H1 (cell line): Measurements from ENCODE around the gene ATG4D. TPM values are rescaled to one million over a fixed set of nuclear protein-coding genes. Genes with fewer than 3 reads are reported as not detected.

ENCODE experiments used
- CTCF ChIA-PET: fragments of 300-600 bp; sonication (Branson Sonifier 250); formaldehyde crosslinking; loops from one replicate; lab custom pipeline; 2021; ENCODE audit not compliant: partially characterized antibody; lab: Charles Lee
- POLR2A ChIA-PET: fragments of 300-600 bp; sonication (Branson Sonifier 250); formaldehyde crosslinking; loops from one replicate; lab custom pipeline; 2021; ENCODE audit warnings: inconsistent platforms; ENCODE audit not compliant: partially characterized antibody; lab: Charles Lee
- DNase-seq, 2 experiments: peaks; one replicate each; pipeline versions ENCODE4 v3.0.0 to v3.0.0-alpha.2; 2010 to 2022; ENCODE audit warnings: low spot score in 2 of 2, low read depth in 1 of 2, mixed read lengths in 1 of 2
- FAIRE-seq: peaks from 2 replicates; lab custom pipeline; 2011; peaks lifted over from hg19 to GRCh38; lab: Jason Lieb, UNC
- H2AFZ ChIP-seq: 2 replicates; pipeline ENCODE4 v1.8.1; 2012; ENCODE audit warnings: low read length, inconsistent platforms
- H2AK5ac ChIP-seq: 2 replicates; pipeline ENCODE4 v1.6.1; 2013; ENCODE audit warnings: low read depth, low read length
- H2BK120ac ChIP-seq: replicated peaks from 2 replicates; pipeline ENCODE3; 2013; ENCODE audit warnings: low read depth, low read length, inconsistent platforms
- H2BK12ac ChIP-seq: 2 replicates; pipeline ENCODE4 v1.6.1; 2013; ENCODE audit warnings: low read depth, low read length
- H2BK15ac ChIP-seq: 2 replicates; pipeline ENCODE4 v1.6.1; 2013; ENCODE audit warnings: low read length
- H2BK20ac ChIP-seq: 2 replicates; pipeline ENCODE4 v1.6.1; 2013; ENCODE audit warnings: low read length
- H2BK5ac ChIP-seq: 2 replicates; pipeline ENCODE4 v1.6.1; 2013; ENCODE audit warnings: low read depth, low read length
- H3K14ac ChIP-seq: 2 replicates; pipeline ENCODE4 v1.6.1; 2013; ENCODE audit warnings: inconsistent platforms; ENCODE audit not compliant: insufficient read length
- H3K18ac ChIP-seq: 2 replicates; pipeline ENCODE4 v1.6.1; 2013; ENCODE audit warnings: low read length; ENCODE audit errors: extremely low read depth
- H3K23ac ChIP-seq: 2 replicates; pipeline ENCODE4 v1.6.1; 2013; ENCODE audit warnings: inconsistent platforms; ENCODE audit not compliant: insufficient read length
- H3K23me2 ChIP-seq: 2 replicates; pipeline ENCODE4 v1.6.1; 2013; ENCODE audit warnings: low read depth, low read length
- H3K27ac ChIP-seq: 2 replicates; pipeline ENCODE4 v1.6.1; 2011; ENCODE audit warnings: low read depth, low read length, inconsistent platforms
- H3K27me3 ChIP-seq, 4 experiments: replicated peaks in 1 of 4; 1 replicate in 1 of 4; 2 replicates in 3 of 4; pipeline versions ENCODE4 v1.6.1 to v1.8.1; 2011 to 2013; ENCODE audit warnings: low read length in 3 of 4, mild to moderate bottlenecking in 3 of 4, inconsistent platforms in 2 of 4, mixed read lengths in 2 of 4, moderate library complexity in 1 of 4; ENCODE audit not compliant: control insufficient read depth in 3 of 4, insufficient read depth in 3 of 4; ENCODE audit errors: extremely low read depth in 1 of 4
- H3K36me3 ChIP-seq, 4 experiments: 2 replicates each; pipeline versions ENCODE4 v1.6.1 to v1.8.1; 2011 to 2013; ENCODE audit warnings: mild to moderate bottlenecking in 4 of 4, low read length in 3 of 4, moderate library complexity in 2 of 4, control low read depth in 1 of 4, inconsistent platforms in 1 of 4; ENCODE audit not compliant: insufficient read depth in 4 of 4, control insufficient read depth in 2 of 4
- H3K4ac ChIP-seq: replicated peaks from 2 replicates; pipeline ENCODE3; 2013; ENCODE audit warnings: low read length, low read depth, mixed read lengths, inconsistent platforms; ENCODE audit not compliant: insufficient read length
- H3K4me1 ChIP-seq, 4 experiments: replicated peaks in 1 of 4; 1 replicate in 1 of 4; 2 replicates in 3 of 4; pipeline versions ENCODE4 v1.6.1 to v1.8.1; 2011 to 2013; ENCODE audit warnings: low read length in 3 of 4, inconsistent platforms in 2 of 4, mixed read lengths in 1 of 4; ENCODE audit not compliant: insufficient read depth in 4 of 4, control insufficient read depth in 3 of 4
- H3K4me2 ChIP-seq, 2 experiments: 2 replicates each; pipeline versions ENCODE4 v1.6.1 to v1.8.1; 2011 to 2013; ENCODE audit warnings: low read depth in 2 of 2, low read length in 2 of 2, control low read depth in 1 of 2, inconsistent platforms in 1 of 2, mild to moderate bottlenecking in 1 of 2; ENCODE audit not compliant: insufficient read depth in 1 of 2
- H3K4me3 ChIP-seq, 4 experiments: fragments of 200-600, 300-600 bp in 1 of 4; sonication (generic), shearing (Covaris generic), sonication (Bioruptor Twin) in 1 of 4; 2 replicates each; pipeline versions ENCODE4 v1.5.1 to v1.8.1; 2011 to 2016; ENCODE audit warnings: low read length in 4 of 4, low read depth in 3 of 4, control low read depth in 2 of 4, inconsistent platforms in 2 of 4, mild to moderate bottlenecking in 2 of 4, mixed read lengths in 1 of 4, moderate library complexity in 1 of 4; ENCODE audit not compliant: insufficient read depth in 2 of 4; ENCODE audit errors: extremely low read depth in 1 of 4
- H3K56ac ChIP-seq: replicated peaks from 2 replicates; pipeline ENCODE3; 2013; ENCODE audit warnings: low read depth, mild to moderate bottlenecking, mixed read lengths, low read length, inconsistent platforms; ENCODE audit not compliant: insufficient read length
- H3K79me1 ChIP-seq: 2 replicates; pipeline ENCODE4 v1.6.1; 2013; ENCODE audit warnings: low read depth, low read length, control low read depth
- H3K79me2 ChIP-seq, 2 experiments: 2 replicates each; pipeline versions ENCODE4 v1.6.1 to v1.8.1; 2012 to 2013; ENCODE audit warnings: low read length in 2 of 2, mild to moderate bottlenecking in 2 of 2, inconsistent platforms in 1 of 2; ENCODE audit not compliant: insufficient read depth in 2 of 2, control insufficient read depth in 1 of 2
- H3K9ac ChIP-seq, 4 experiments: replicated peaks in 1 of 4; 1 replicate in 1 of 4; 2 replicates in 3 of 4; pipeline versions ENCODE4 v1.6.1 to v1.8.1; 2011 to 2013; ENCODE audit warnings: low read depth in 3 of 4, low read length in 3 of 4, control low read depth in 2 of 4, mild to moderate bottlenecking in 2 of 4, moderate library complexity in 2 of 4, inconsistent platforms in 1 of 4; ENCODE audit errors: extremely low read depth in 1 of 4
- H3K9me3 ChIP-seq, 2 experiments: 2 replicates each; pipeline versions ENCODE4 v1.6.1 to v1.8.1; 2012 to 2013; ENCODE audit warnings: mild to moderate bottlenecking in 2 of 2, moderate library complexity in 2 of 2, control low read depth in 1 of 2, inconsistent platforms in 1 of 2, low read depth in 1 of 2, low read length in 1 of 2, mixed read lengths in 1 of 2; ENCODE audit not compliant: insufficient read depth in 2 of 2
- H4K20me1 ChIP-seq, 2 experiments: replicated peaks in 1 of 2; 2 replicates each; pipeline versions ENCODE3 to v1.8.1; 2011 to 2013; ENCODE audit warnings: inconsistent platforms in 2 of 2, low read length in 2 of 2, mild to moderate bottlenecking in 1 of 2; ENCODE audit not compliant: insufficient read depth in 2 of 2, control insufficient read depth in 1 of 2
- H4K5ac ChIP-seq: 2 replicates; pipeline ENCODE4 v1.6.1; 2013; ENCODE audit warnings: low read length, low read depth, mixed read lengths, inconsistent platforms; ENCODE audit not compliant: insufficient read length
- H4K8ac ChIP-seq: 2 replicates; pipeline ENCODE4 v1.8.0; 2013; ENCODE audit warnings: mild to moderate bottlenecking, moderate library complexity, low read length, inconsistent platforms; ENCODE audit not compliant: insufficient read depth; ENCODE audit errors: extremely low read depth
- H4K91ac ChIP-seq: replicated peaks from 2 replicates; pipeline ENCODE3; 2013; ENCODE audit warnings: low read length, mixed read lengths, inconsistent platforms; ENCODE audit not compliant: insufficient read length
- BCL11A ChIP-seq, 2 experiments: IDR thresholded peaks; one replicate each; pipeline ENCODE4 v1.6.1; 2011; ENCODE audit warnings: low read depth in 2 of 2, low read length in 2 of 2, mild to moderate bottlenecking in 2 of 2
- CBX8 ChIP-seq: fragments of 300-800, 300-1000 bp; sonication (generic); IDR thresholded peaks from 2 replicates; pipeline ENCODE4 v1.7.1; 2016; ENCODE audit warnings: low read depth, low read length, borderline replicate concordance
- JUN ChIP-seq: IDR thresholded peaks from 2 replicates; pipeline ENCODE4 v1.6.1; 2011; ENCODE audit warnings: low read depth, mild to moderate bottlenecking, improper control_type of control experiment, low read length
- KDM5A ChIP-seq: fragments of 200-600 bp; IDR thresholded peaks from 2 replicates; pipeline ENCODE4 v1.7.1; 2012; ENCODE audit warnings: mild to moderate bottlenecking, low read length, inconsistent platforms, mixed read lengths
- MAFK ChIP-seq: IDR thresholded peaks from 2 replicates; pipeline ENCODE4 v1.6.1; 2012; ENCODE audit warnings: low read depth, mild to moderate bottlenecking, improper control_type of control experiment, low read length
- NANOG ChIP-seq: IDR thresholded peaks from 2 replicates; pipeline ENCODE4 v1.6.1; 2011; ENCODE audit warnings: low read length, low read depth, mild to moderate bottlenecking, inconsistent platforms; ENCODE audit not compliant: insufficient read depth, poor library complexity, severe bottlenecking
- RBBP5 ChIP-seq: IDR thresholded peaks from 2 replicates; pipeline ENCODE4 v1.7.1; 2012; ENCODE audit warnings: low read depth, mild to moderate bottlenecking, inconsistent platforms, low read length, moderate library complexity, borderline replicate concordance
- RXRA ChIP-seq: IDR thresholded peaks from 2 replicates; pipeline ENCODE4 v1.6.1; 2011; ENCODE audit warnings: low read depth, mild to moderate bottlenecking, low read length, moderate library complexity; ENCODE audit not compliant: insufficient read depth
- SAP30 ChIP-seq: fragments of 300-600 bp; sonication (generic); IDR thresholded peaks from 2 replicates; pipeline ENCODE4 v1.7.1; 2012; ENCODE audit warnings: low read length, moderate library complexity, mild to moderate bottlenecking, inconsistent platforms; ENCODE audit not compliant: insufficient read depth, insufficient replicate concordance
- SP1 ChIP-seq: IDR thresholded peaks from 2 replicates; pipeline ENCODE4 v1.6.1; 2011; ENCODE audit warnings: low read depth, low read length
- SUZ12 ChIP-seq: fragments of 200-600 bp; sonication (generic); IDR thresholded peaks from 2 replicates; pipeline ENCODE4 v1.6.1; 2012; ENCODE audit warnings: mild to moderate bottlenecking, inconsistent platforms, low read length, moderate library complexity, mixed read lengths
- TAF7 ChIP-seq: optimal IDR thresholded peaks from 2 replicates; pipeline ENCODE3; 2011; ENCODE audit warnings: low read depth, mild to moderate bottlenecking, inconsistent platforms, low read length, moderate library complexity, borderline replicate concordance
- TBP ChIP-seq: IDR thresholded peaks from 2 replicates; pipeline ENCODE4 v1.6.1; 2011; ENCODE audit warnings: low read depth, low read length, improper control_type of control experiment
- TCF12 ChIP-seq: IDR thresholded peaks from 2 replicates; pipeline ENCODE4 v1.6.1; 2011; ENCODE audit warnings: low read depth, mild to moderate bottlenecking, low read length
- WGBS, 2 experiments: shearing (Covaris generic) in 1 of 2; methylation state at CpG; one replicate each; pipeline versions ENCODE4 v1.1.6 to v1.1.7; 2013 to 2015; ENCODE audit warnings: low lambda C conversion rate in 2 of 2, mixed read lengths in 2 of 2, inconsistent platforms in 1 of 2, low coverage in 1 of 2, missing lambda C conversion rate in 1 of 2; ENCODE audit not compliant: insufficient replicate concordance in 2 of 2, insufficient coverage in 1 of 2, insufficient read length in 1 of 2; ENCODE audit errors: extremely low coverage in 1 of 2, missing lambda C conversion rate in 1 of 2; 5-methylcytosine and 5-hydroxymethylcytosine counted together
- polyA plus RNA-seq, 7 experiments: library from polyadenylated mRNA; depleted of rRNA in 3 of 7; stranded (reverse) in 5 of 7; unstranded in 2 of 7; fragments of >200 nt in 5 of 7; fragments of 200-250 nt in 2 of 7; gene quantifications; 1 replicate in 5 of 7; 2 replicates in 1 of 7; 4 replicates in 1 of 7; pipeline versions ENCODE4 v1.2.1 to v1.2.3, GENCODE V29; 2011 to 2013; ENCODE audit warnings: missing spikeins in 2 of 7, mixed read lengths in 2 of 7
- total RNA-seq: library from RNA; stranded (reverse); fragmentation: NEBNext Ultra II Directional; extraction: Animal tissue kit (Norgen Biotek cat#: 25700); gene quantifications from 2 replicates; pipeline ENCODE4 v1.2.1, GENCODE V29; 2021

The ATG4D gene
- total and polyA plus RNA-seq, 2 of the 8 experiments (the other 6 are each of a cell fraction or from before 2014, with no cell fraction given): 39.6 to 43.7 TPM

DNA sequence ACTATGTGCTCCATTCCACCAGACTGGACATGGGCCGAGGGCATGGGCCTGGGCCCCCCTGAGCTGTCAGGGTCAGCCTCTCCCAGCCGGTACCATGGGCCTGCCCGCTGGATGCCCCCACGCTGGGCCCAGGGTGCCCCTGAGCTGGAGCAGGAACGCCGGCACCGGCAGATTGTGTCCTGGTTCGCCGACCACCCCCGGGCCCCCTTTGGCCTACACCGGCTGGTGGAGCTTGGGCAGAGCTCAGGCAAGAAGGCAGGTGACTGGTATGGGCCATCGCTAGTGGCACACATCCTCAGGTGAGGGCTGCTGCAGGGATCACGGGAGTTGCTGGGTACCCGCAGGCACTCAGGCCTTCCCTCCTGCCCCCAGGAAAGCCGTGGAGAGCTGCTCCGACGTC is 3.1 kb downstream of the ATG4D start:
- FAIRE-seq: no peak
- ChIA-PET CTCF (interaction anchor here (0.5 to 1.6 kb wide), 7 partner anchors 9 to 308 kb away, joined by 3 to 5 read pairs (median 3); partner anchors contain the start of gene S1PR5), POLR2A (interaction anchor here (0.8 to 2.8 kb wide), 3 partner anchors 8 to 14 kb away, joined by 4 to 9 read pairs (median 9); no protein-coding TSS in a partner anchor)

More for the DNA sequence above, 3.1 kb downstream of the ATG4D start:
- Histone ChIP-seq H3K79me2 (peaks cover 0 to 16% of the 10 kb centered on the region in 2 experiments; a peak in 2 of 4 replicates), H2BK20ac (no peak overlapping the region), H2BK120ac (no peak overlapping the region), H3K4me1 (peaks cover 0 to 4% (median 3%) of the 10 kb centered on the region in 4 experiments; a peak in 4 of 7 replicates), H3K27me3 (no peaks in the 10 kb centered on the region), H2AK5ac (no peak overlapping the region), H3K9me3 (no peaks in the 10 kb centered on the region), H2AFZ (no peak overlapping the region), H3K36me3 (peaks cover 2 to 18% (median 14%) of the 10 kb centered on the region in 4 experiments; a peak in 6 of 8 replicates), H4K8ac (no peak overlapping the region)
- WGBS, 2 experiments: 98% methylated on average over 15 of the region's 17 CpGs; no CpG with 5 or more reads in 1 of the 2 experiments
- DNase-seq: no peak
- TF ChIP-seq NANOG (no peak), KDM5A (no peak), SUZ12 (no peak), CBX8 (no peak), SAP30 (no peak), RBBP5 (no peak), TCF12 (no peak), MAFK (no peak), JUN (no peak), TAF7 (no peak), TBP (no peak), BCL11A (IDR thresholded peaks at IDR 0.05; ENCODE audit: low read depth in 2 of 2, low read length in 2 of 2) (no peak), SP1 (no peak), RXRA (no peak)
- TF ChIP-seq, all 59 proteins: peak for 0
- H3K9ac ChIP-seq: no peak overlapping the region
- H2BK12ac ChIP-seq: no peak overlapping the region
- H3K23ac ChIP-seq: no peak overlapping the region
- H3K56ac ChIP-seq: no peak overlapping the region
- H4K5ac ChIP-seq: no peak overlapping the region
- no peak overlapping the region for H3K18ac ChIP-seq
- H3K23me2 ChIP-seq: peaks cover 2% of the 10 kb centered on the region; the same call in 1 of the 2 replicates
- no peak overlapping the region for H2BK5ac ChIP-seq
- H4K20me1 ChIP-seq: peaks cover 0 to 9% of the 10 kb centered on the region in 2 experiments
- H3K4me2 ChIP-seq: no peak overlapping the region
- H2BK15ac ChIP-seq: no peak overlapping the region
- peaks cover 9% of the 10 kb centered on the region for H3K79me1 ChIP-seq
- H3K4me3 ChIP-seq: no peak overlapping the region
- H3K27ac ChIP-seq: no peak overlapping the region
- H3K4ac ChIP-seq: no peak overlapping the region
- no peak overlapping the region for H4K91ac ChIP-seq
- no peak overlapping the region for H3K14ac ChIP-seq
